Muscle layer of colon (tissue), 2 donors: Measurements from ENCODE around the gene ACLY.
"Not testable (repeated sequence)": the region's sequence is repeated elsewhere in the genome, so short reads cannot be mapped to it uniquely, and the experiment has no call there.

Source experiments
- H3K27ac ChIP-seq: one replicate; pipeline ENCODE4 v1.7.0; 2013; ENCODE audit warnings: low read depth, mild to moderate bottlenecking, low read length, moderate library complexity
- H3K27me3 ChIP-seq, 2 donors: one replicate each; pipeline ENCODE4 v1.7.0; 2013; ENCODE audit warnings: low read length in 2 of 2, mild to moderate bottlenecking in 2 of 2; ENCODE audit not compliant: insufficient read depth in 2 of 2, control insufficient read depth in 1 of 2
- H3K36me3 ChIP-seq: one replicate; pipeline ENCODE4 v1.7.0; 2013; ENCODE audit warnings: mild to moderate bottlenecking, low read length; ENCODE audit not compliant: insufficient read depth
- H3K4me1 ChIP-seq: one replicate; pipeline ENCODE4 v1.7.0; 2013; ENCODE audit warnings: mild to moderate bottlenecking, low read length; ENCODE audit not compliant: insufficient read depth
- H3K4me3 ChIP-seq, 2 donors: one replicate each; pipeline ENCODE4 v1.7.0; 2013; ENCODE audit warnings: low read length in 2 of 2, low read depth in 1 of 2, mild to moderate bottlenecking in 1 of 2, moderate library complexity in 1 of 2
- H3K9ac ChIP-seq: one replicate; pipeline ENCODE4 v1.7.0; 2013; ENCODE audit warnings: low read length
- H3K9me3 ChIP-seq: one replicate; pipeline ENCODE4 v1.7.0; 2013; ENCODE audit warnings: mild to moderate bottlenecking, low read length
- donor health status: abdominal sarcoma.
- donor health status: Adenocarcinoma of cecum.

The ACLY gene

GRCh38 chr17:41937970-41938954, 19.5 kb upstream of the ACLY start:
- Histone ChIP-seq H3K4me1 (no peaks in the 10 kb centered on the region), H3K9ac (no peak overlapping the region), H3K27ac (no peak overlapping the region), H3K27me3 (no peaks in the 10 kb centered on the region), H3K4me3 (no peak overlapping the region), H3K36me3 (peaks cover 24% of the 10 kb centered on the region), H3K9me3 (no peaks in the 10 kb centered on the region)

- Histone ChIP-seq H3K4me1 (peaks cover 4% of the 10 kb centered on the region), H3K4me3 (no peak overlapping the region), H3K9ac (no peak overlapping the region), H3K27ac (no peak overlapping the region), H3K9me3 (no peaks in the 10 kb centered on the region), H3K36me3 (peaks cover 24% of the 10 kb centered on the region), H3K27me3 (no peaks in the 10 kb centered on the region)
These were observed 16.9 kb upstream of the ACLY start for GRCh38 chr17:41935641-41936040.

- Histone ChIP-seq H3K36me3 (peaks cover 17% of the 10 kb centered on the region), H3K4me3 (no peak overlapping the region), H3K9ac (no peak overlapping the region), H3K4me1 (peaks cover 12% of the 10 kb centered on the region), H3K27ac (no peak overlapping the region), H3K27me3 (no peaks in the 10 kb centered on the region), H3K9me3 (no peaks in the 10 kb centered on the region)
These were observed 14.2 kb upstream of the ACLY start for GRCh38 chr17:41932816-41933389.

GRCh38 chr17:41931715-41932114, 13.0 kb upstream of the ACLY start:
- not testable (repeated sequence) for H3K9ac ChIP-seq, H3K4me3 ChIP-seq, H3K27ac ChIP-seq, H3K9me3 ChIP-seq, H3K27me3 ChIP-seq
- Histone ChIP-seq H3K36me3 (peaks cover 12% of the 10 kb centered on the region), H3K4me1 (peaks cover 12% of the 10 kb centered on the region)

- H3K9ac ChIP-seq, H3K36me3 ChIP-seq, H3K9me3 ChIP-seq, H3K27me3 ChIP-seq: not testable (repeated sequence)
- Histone ChIP-seq H3K27ac (peak overlapping the region; percentile 61), H3K4me1 (peaks cover 12% of the 10 kb centered on the region), H3K4me3 (peak overlapping the region; percentile 41 to 92)
These were observed 12.0 kb upstream of the ACLY start for GRCh38 chr17:41930833-41931156.

- H3K36me3 ChIP-seq: peaks cover 1% of the 10 kb centered on the region
- H3K9ac ChIP-seq: peak within 1 kb of the TSS; percentile 92
- no peaks in the 10 kb centered on the region for H3K9me3 ChIP-seq
- H3K27me3 ChIP-seq: no peaks in the 10 kb centered on the region
- H3K4me1 ChIP-seq: peaks cover 12% of the 10 kb centered on the region
- H3K4me3 ChIP-seq: peak within 1 kb of the TSS; percentile 41 to 92
- peak within 1 kb of the TSS; percentile 76 for H3K27ac ChIP-seq
These were observed 11.5 kb upstream of the ACLY start, which contains the start of gene ODAD4 for GRCh38 chr17:41930009-41930832. TSS of gene ODAD4 (plus strand) at chr17:41930617. CDS start at chr17:41930724, 107 bp downstream.

GRCh38 chr17:41928693-41929251, 10.0 kb upstream of the ACLY start:
- H3K36me3 ChIP-seq: no peaks in the 10 kb centered on the region
- no peak overlapping the region for H3K27ac ChIP-seq
- H3K9me3 ChIP-seq: no peaks in the 10 kb centered on the region
- H3K4me1 ChIP-seq: peaks cover 12% of the 10 kb centered on the region
- no peak overlapping the region for H3K9ac ChIP-seq
- H3K4me3 ChIP-seq: no peak overlapping the region
- no peaks in the 10 kb centered on the region for H3K27me3 ChIP-seq

- Histone ChIP-seq H3K4me3 (no peak overlapping the region), H3K27ac (no peak overlapping the region), H3K27me3 (no peaks in the 10 kb centered on the region), H3K9me3 (no peaks in the 10 kb centered on the region), H3K36me3 (no peaks in the 10 kb centered on the region), H3K4me1 (peaks cover 10% of the 10 kb centered on the region), H3K9ac (no peak overlapping the region)
These were observed 7.3 kb upstream of the ACLY start for GRCh38 chr17:41925991-41926590.

- H3K27me3 ChIP-seq: no peaks in the 10 kb centered on the region
- H3K27ac ChIP-seq: no peak overlapping the region
- no peaks in the 10 kb centered on the region for H3K9me3 ChIP-seq
- no peak overlapping the region for H3K4me3 ChIP-seq
- H3K9ac ChIP-seq: no peak overlapping the region
- H3K36me3 ChIP-seq: no peaks in the 10 kb centered on the region
- peaks cover 20% of the 10 kb centered on the region for H3K4me1 ChIP-seq
These were observed 1.8 kb upstream of the ACLY start for GRCh38 chr17:41920580-41920955.

- H3K4me3 ChIP-seq: peak overlapping the region in 1 of 2 donors; percentile 92
These were observed 1.3 kb upstream of the ACLY start for GRCh38 chr17:41919840-41920579.

More at GRCh38 chr17:41919840-41920579, 1.3 kb upstream of the ACLY start:
- no peaks in the 10 kb centered on the region for H3K27me3 ChIP-seq
- H3K36me3 ChIP-seq: no peaks in the 10 kb centered on the region
- peaks cover 20% of the 10 kb centered on the region for H3K4me1 ChIP-seq
- no peak overlapping the region for H3K9ac ChIP-seq
- no peaks in the 10 kb centered on the region for H3K9me3 ChIP-seq
- peak overlapping the region; percentile 27 for H3K27ac ChIP-seq
